Neuronal stem cell (in vitro differentiated cells): ENCODE data around the gene SUCLG2.

Experiments
- DNase-seq: peaks from one replicate; pipeline ENCODE4 v3.0.0-alpha.2; 2013; ENCODE audit warnings: low spot score
- H2AFZ ChIP-seq: one replicate; pipeline ENCODE4 v1.6.1; 2013; ENCODE audit warnings: mild to moderate bottlenecking, low read length, inconsistent platforms
- H2AK5ac ChIP-seq: 2 replicates; pipeline ENCODE4 v1.6.1; 2013; ENCODE audit warnings: low read depth, mild to moderate bottlenecking, inconsistent platforms, low read length, moderate library complexity, mixed read lengths
- H2BK120ac ChIP-seq: 2 replicates; pipeline ENCODE4 v1.6.1; 2013; ENCODE audit warnings: low read depth, mild to moderate bottlenecking, inconsistent platforms, low read length, moderate library complexity, mixed read lengths
- H2BK12ac ChIP-seq: one replicate; pipeline ENCODE4 v1.6.1; 2013; ENCODE audit warnings: low read length, inconsistent platforms
- H2BK15ac ChIP-seq: 2 replicates; pipeline ENCODE4 v1.6.1; 2013; ENCODE audit warnings: mild to moderate bottlenecking, low read length, inconsistent platforms, mixed read lengths
- H2BK5ac ChIP-seq: one replicate; pipeline ENCODE4 v1.6.1; 2013; ENCODE audit warnings: inconsistent platforms, mild to moderate bottlenecking, low read length, moderate library complexity
- H3K14ac ChIP-seq: one replicate; pipeline ENCODE4 v1.6.1; 2013; ENCODE audit warnings: low read length, inconsistent platforms
- H3K18ac ChIP-seq: 2 replicates; pipeline ENCODE4 v1.6.1; 2013; ENCODE audit warnings: low read length, inconsistent platforms
- H3K23ac ChIP-seq: 2 replicates; pipeline ENCODE4 v1.6.1; 2013; ENCODE audit warnings: low read depth, mild to moderate bottlenecking, mixed read lengths, low read length, inconsistent platforms; ENCODE audit not compliant: poor library complexity
- H3K27ac ChIP-seq: replicated peaks from 3 replicates; pipeline ENCODE4 v1.5.1; 2013; ENCODE audit warnings: low read length, inconsistent platforms
- H3K27me3 ChIP-seq, 3 experiments: 2 replicates each; pipeline ENCODE4 v1.6.1; 2013; ENCODE audit warnings: low read length in 3 of 3, mild to moderate bottlenecking in 2 of 3, inconsistent platforms in 1 of 3, low read depth in 1 of 3, mixed read lengths in 1 of 3, moderate library complexity in 1 of 3; ENCODE audit not compliant: control insufficient read depth in 3 of 3, insufficient read depth in 3 of 3
- H3K36me3 ChIP-seq, 2 donors: replicated peaks in 1 of 2; 2 replicates each; pipeline ENCODE4 v1.6.1; 2013; ENCODE audit warnings: low read length in 2 of 2; ENCODE audit not compliant: control insufficient read depth in 2 of 2, insufficient read depth in 2 of 2
- H3K4ac ChIP-seq: 2 replicates; pipeline ENCODE4 v1.6.1; 2013; ENCODE audit warnings: inconsistent platforms, mild to moderate bottlenecking, low read length, moderate library complexity
- H3K4me1 ChIP-seq, 2 donors: 1 replicate in 1 of 2; 2 replicates in 1 of 2; pipeline ENCODE4 v1.6.1; 2013; ENCODE audit warnings: low read length in 2 of 2, low read depth in 1 of 2; ENCODE audit not compliant: control insufficient read depth in 2 of 2, insufficient read depth in 1 of 2
- H3K4me2 ChIP-seq: one replicate; pipeline ENCODE4 v1.6.1; 2013; ENCODE audit warnings: mild to moderate bottlenecking, low read length, inconsistent platforms; ENCODE audit not compliant: insufficient read depth, poor library complexity, severe bottlenecking
- H3K4me3 ChIP-seq, 2 donors: 2 replicates each; pipeline ENCODE4 v1.5.1; 2013; ENCODE audit warnings: low read length in 2 of 2, mild to moderate bottlenecking in 2 of 2, inconsistent platforms in 1 of 2, moderate library complexity in 1 of 2
- H3K79me1 ChIP-seq: one replicate; pipeline ENCODE4 v1.6.1; 2013; ENCODE audit warnings: low read depth, mild to moderate bottlenecking, inconsistent platforms, low read length, moderate library complexity
- H3K9ac ChIP-seq: one replicate; pipeline ENCODE4 v1.6.1; 2013; ENCODE audit warnings: mild to moderate bottlenecking, low read depth, low read length, inconsistent platforms; ENCODE audit not compliant: poor library complexity
- H3K9me3 ChIP-seq, 2 donors: replicated peaks in 1 of 2; 2 replicates each; pipeline versions ENCODE3 to v1.6.1; 2013; ENCODE audit warnings: low read length in 2 of 2, mild to moderate bottlenecking in 2 of 2, inconsistent platforms in 1 of 2, low read depth in 1 of 2, mixed read lengths in 1 of 2, moderate library complexity in 1 of 2; ENCODE audit not compliant: control insufficient read depth in 2 of 2, insufficient read depth in 1 of 2
- H4K8ac ChIP-seq: one replicate; pipeline ENCODE4 v1.6.1; 2013; ENCODE audit warnings: low read depth, mild to moderate bottlenecking, inconsistent platforms, low read length, moderate library complexity
- H4K91ac ChIP-seq: one replicate; pipeline ENCODE4 v1.6.1; 2013; ENCODE audit warnings: low read length, low read depth, mild to moderate bottlenecking, inconsistent platforms; ENCODE audit not compliant: poor library complexity
- WGBS, 2 donors: extraction: QIAGEN DNeasy Blood & Tissue Kit; methylation state at CpG; one replicate each; pipeline ENCODE4 v1.1.7; 2013; ENCODE audit warnings: missing lambda C conversion rate in 2 of 2, mixed read lengths in 1 of 2; ENCODE audit not compliant: insufficient read length in 2 of 2, insufficient replicate concordance in 1 of 2; ENCODE audit errors: extremely low coverage in 2 of 2; 5-methylcytosine and 5-hydroxymethylcytosine counted together

The SUCLG2 gene

DNA sequence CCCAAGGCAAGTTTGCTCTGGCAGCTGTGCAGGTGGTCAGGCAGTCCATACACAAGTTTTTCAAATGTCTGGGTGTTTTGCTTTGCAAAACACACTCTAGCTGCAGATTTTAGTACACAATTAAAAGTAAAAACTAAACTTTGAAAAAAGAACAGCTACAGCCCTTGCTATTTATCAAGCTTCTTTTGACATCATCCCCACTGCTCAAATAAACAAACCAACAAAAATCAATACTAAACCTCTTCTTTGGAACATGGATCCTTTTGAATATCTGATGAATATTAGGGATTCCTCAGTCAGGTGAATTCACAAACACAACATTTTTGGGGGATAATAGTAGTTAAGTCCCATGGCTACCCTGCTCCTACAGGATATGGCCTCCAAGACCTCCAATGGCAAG is 249.2 kb downstream of the SUCLG2 start:
- Histone ChIP-seq H2AK5ac (no peak overlapping the region), H3K9ac (no peak overlapping the region), H3K27me3 (no peaks in the 10 kb centered on the region), H2BK120ac (no peak overlapping the region), H3K79me1 (no peaks in the 10 kb centered on the region), H3K23ac (no peak overlapping the region), H3K36me3 (peaks cover 0 to 4% of the 10 kb centered on the region in 2 donors), H2BK5ac (no peak overlapping the region), H3K4ac (no peak overlapping the region), H3K4me2 (no peak overlapping the region), H3K4me3 (no peak overlapping the region), H4K8ac (no peak overlapping the region), H3K18ac (no peak overlapping the region), H3K14ac (no peak overlapping the region), H2AFZ (no peak overlapping the region), H3K4me1 (no peaks in the 10 kb centered on the region), H4K91ac (no peak overlapping the region), H2BK12ac (no peak overlapping the region), H2BK15ac (no peak overlapping the region), H3K9me3 (no peaks in the 10 kb centered on the region), H3K27ac (no peak overlapping the region)
- DNase-seq, result no peak

DNA sequence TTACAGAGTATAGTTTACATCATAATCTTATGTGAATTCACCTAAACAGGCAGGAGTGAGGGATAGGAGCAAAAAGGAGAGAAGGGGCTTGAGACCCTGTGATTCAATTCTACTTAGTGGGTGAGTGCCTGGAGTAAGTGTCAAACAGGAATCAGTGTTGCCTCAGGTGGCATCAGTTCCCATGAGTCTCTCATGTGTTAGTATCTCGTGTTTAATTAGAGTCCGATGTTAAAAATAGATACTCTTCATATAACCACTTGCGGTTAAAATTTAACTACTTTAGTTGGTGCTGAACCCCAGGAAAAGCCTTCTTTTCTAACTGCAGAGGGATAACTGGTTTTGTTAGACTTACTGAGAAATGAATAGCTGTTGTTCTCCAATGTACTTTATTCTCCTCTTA is 251.5 kb downstream of the SUCLG2 start:
- Histone ChIP-seq H2BK12ac (no peak overlapping the region), H3K9me3 (no peaks in the 10 kb centered on the region), H3K4me2 (no peak overlapping the region), H3K4ac (no peak overlapping the region), H3K79me1 (no peaks in the 10 kb centered on the region), H3K14ac (no peak overlapping the region), H2AK5ac (no peak overlapping the region), H3K4me1 (no peaks in the 10 kb centered on the region), H2BK5ac (no peak overlapping the region), H3K27ac (no peak overlapping the region), H2AFZ (no peak overlapping the region), H4K8ac (no peak overlapping the region), H3K27me3 (no peaks in the 10 kb centered on the region), H2BK15ac (no peak overlapping the region), H3K23ac (no peak overlapping the region), H4K91ac (no peak overlapping the region), H3K18ac (no peak overlapping the region), H3K4me3 (no peak overlapping the region), H3K36me3 (peaks cover 0 to 4% of the 10 kb centered on the region in 2 donors), H3K9ac (no peak overlapping the region), H2BK120ac (no peak overlapping the region)
- WGBS, 2 donors, result no CpG with 5 or more reads among the region's 3 CpGs
- DNase-seq, result no peak

DNA sequence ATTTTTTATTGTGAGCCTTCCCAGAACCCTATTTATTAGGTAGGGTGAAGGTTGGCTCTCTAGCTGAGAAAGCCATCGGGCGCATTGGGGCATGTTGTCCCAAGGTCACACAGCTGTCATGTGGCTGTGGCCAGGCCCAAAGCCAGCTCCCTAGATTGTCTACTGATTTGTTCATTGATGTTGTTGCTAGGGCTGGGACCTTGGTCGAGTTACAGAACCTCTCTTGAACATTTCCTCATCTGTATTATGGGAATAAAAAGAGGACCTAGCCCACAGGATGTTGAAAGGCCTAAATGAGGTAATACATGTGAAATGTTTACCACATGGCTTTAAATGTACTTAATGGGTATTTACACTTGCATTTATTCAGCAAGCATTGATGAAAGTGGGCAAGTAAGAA is 252.5 kb downstream of the SUCLG2 start:
- Histone ChIP-seq H3K9ac (no peak overlapping the region), H3K4ac (no peak overlapping the region), H2AK5ac (no peak overlapping the region), H3K9me3 (no peaks in the 10 kb centered on the region), H3K27me3 (no peaks in the 10 kb centered on the region), H3K79me1 (no peaks in the 10 kb centered on the region), H2AFZ (no peak overlapping the region), H3K4me2 (no peak overlapping the region), H3K18ac (no peak overlapping the region), H4K8ac (no peak overlapping the region), H2BK5ac (no peak overlapping the region), H4K91ac (no peak overlapping the region), H3K23ac (no peak overlapping the region), H3K14ac (no peak overlapping the region), H2BK120ac (no peak overlapping the region), H3K4me1 (no peaks in the 10 kb centered on the region), H3K36me3 (peaks cover 0 to 4% of the 10 kb centered on the region in 2 donors), H2BK12ac (no peak overlapping the region), H2BK15ac (no peak overlapping the region), H3K4me3 (no peak overlapping the region), H3K27ac (no peak overlapping the region)
- DNase-seq, result no peak
- no CpG with 5 or more reads among the region's 3 CpGs for WGBS, 2 donors

DNA sequence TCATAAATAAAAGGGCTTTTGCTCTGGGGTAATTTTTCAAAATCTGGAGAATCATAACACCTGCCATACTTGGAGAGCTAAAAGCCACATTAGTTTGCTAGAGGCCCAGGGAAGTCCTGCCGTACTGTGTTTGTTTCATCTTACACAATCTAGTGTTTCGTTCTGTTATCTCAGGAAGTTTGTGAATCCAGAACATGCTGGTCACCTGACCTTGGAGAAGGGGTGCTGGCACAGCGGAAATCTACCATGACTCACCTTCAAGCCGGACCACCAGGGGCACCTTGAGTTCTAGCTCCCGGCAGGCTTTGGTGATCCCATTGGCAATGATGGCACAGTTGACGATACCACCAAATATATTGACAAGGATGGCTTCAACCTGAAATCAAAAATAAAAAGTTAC is 253.9 kb downstream of the SUCLG2 start:
- WGBS, 2 donors, result no CpG with 5 or more reads among the region's 6 CpGs
- no peak for DNase-seq
- no peak overlapping the region for H3K9ac ChIP-seq

More for the DNA sequence above, 253.9 kb downstream of the SUCLG2 start:
- no peak overlapping the region for H2BK15ac ChIP-seq
- no peak overlapping the region for H2BK12ac ChIP-seq
- no peak overlapping the region for H3K27ac ChIP-seq
- no peak overlapping the region for H4K91ac ChIP-seq
- no peak overlapping the region for H3K4me2 ChIP-seq
- no peaks in the 10 kb centered on the region for H3K27me3 ChIP-seq
- peaks cover 0 to 4% of the 10 kb centered on the region in 2 donors for H3K36me3 ChIP-seq
- no peak overlapping the region for H2BK120ac ChIP-seq
- H4K8ac ChIP-seq, result no peak overlapping the region
- no peak overlapping the region for H2AFZ ChIP-seq
- H2BK5ac ChIP-seq, result no peak overlapping the region
- no peak overlapping the region for H2AK5ac ChIP-seq
- no peak overlapping the region for H3K4ac ChIP-seq
- H3K4me3 ChIP-seq, result no peak overlapping the region
- no peaks in the 10 kb centered on the region for H3K9me3 ChIP-seq
- H3K23ac ChIP-seq, result no peak overlapping the region
- H3K79me1 ChIP-seq, result no peaks in the 10 kb centered on the region
- no peak overlapping the region for H3K14ac ChIP-seq
- no peaks in the 10 kb centered on the region for H3K4me1 ChIP-seq
- H3K18ac ChIP-seq, result no peak overlapping the region
